Measurements from ENCODE around the gene RRP12. TPM values are rescaled to one million over a fixed set of nuclear protein-coding genes. Genes with fewer than 3 reads are reported as not detected.

The RRP12 gene
- total RNA-seq, 2 donors from 2014 or later = 17.7 to 29.3 TPM

DNA sequence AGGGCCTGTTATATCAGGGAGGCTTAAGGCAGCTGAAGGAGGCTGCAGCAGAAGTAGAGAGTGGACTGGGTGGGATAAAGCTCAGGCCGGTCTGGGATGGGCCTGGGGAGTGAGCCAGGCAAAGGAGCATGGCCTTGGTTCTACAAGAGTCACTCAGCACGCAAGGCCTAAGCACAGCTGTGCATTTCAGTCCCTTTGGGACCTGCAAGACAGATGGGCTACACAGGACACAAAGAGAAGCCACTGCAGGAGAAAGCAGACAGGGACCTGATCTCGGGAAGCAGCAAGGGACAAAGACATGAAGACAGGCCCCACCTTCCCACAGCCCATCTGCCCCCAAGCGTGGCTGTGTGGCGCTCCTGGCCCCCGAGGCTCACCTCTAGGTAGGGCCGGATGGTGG lies 29.4 kb downstream of the RRP12 start:
- Histone ChIP-seq H3K9me3 (no peaks in the 10 kb centered on the region), H3K4me3 (no peak overlapping the region), H3K4me1 (ENCODE audit: control insufficient read depth in 1 of 2, low read depth in 2 of 2) (no peaks in the 10 kb centered on the region), H3K27me3 (replicated peaks; ENCODE audit: insufficient read depth) (no peaks in the 10 kb centered on the region), H3K27ac (no peak overlapping the region), H3K36me3 (peaks cover 22% of the 10 kb centered on the region)
- ATAC-seq (ENCODE audit: insufficient number of reproducible peaks, low FRiP score, low read depth) (no peak), DNase-seq (ENCODE audit: low spot score) (no peak)
- no peak for TF ChIP-seq CTCF (IDR thresholded peaks at IDR 0.05)

- no peak overlapping the region for H3K27ac ChIP-seq
- ATAC-seq (ENCODE audit: insufficient number of reproducible peaks, low FRiP score, low read depth) = no peak
- no peak for DNase-seq (ENCODE audit: low spot score)
- peaks cover 17% of the 10 kb centered on the region for H3K36me3 ChIP-seq
- no peaks in the 10 kb centered on the region for H3K27me3 ChIP-seq (replicated peaks; ENCODE audit: insufficient read depth)
- no peaks in the 10 kb centered on the region for H3K4me1 ChIP-seq (ENCODE audit: control insufficient read depth in 1 of 2, low read depth in 2 of 2)
- no peak for TF ChIP-seq CTCF (IDR thresholded peaks at IDR 0.05)
- no peaks in the 10 kb centered on the region for H3K9me3 ChIP-seq
- H3K4me3 ChIP-seq = no peak overlapping the region
These were observed 34.0 kb downstream of the RRP12 start for GRCh38 chr10:97367126-97367649.

DNA sequence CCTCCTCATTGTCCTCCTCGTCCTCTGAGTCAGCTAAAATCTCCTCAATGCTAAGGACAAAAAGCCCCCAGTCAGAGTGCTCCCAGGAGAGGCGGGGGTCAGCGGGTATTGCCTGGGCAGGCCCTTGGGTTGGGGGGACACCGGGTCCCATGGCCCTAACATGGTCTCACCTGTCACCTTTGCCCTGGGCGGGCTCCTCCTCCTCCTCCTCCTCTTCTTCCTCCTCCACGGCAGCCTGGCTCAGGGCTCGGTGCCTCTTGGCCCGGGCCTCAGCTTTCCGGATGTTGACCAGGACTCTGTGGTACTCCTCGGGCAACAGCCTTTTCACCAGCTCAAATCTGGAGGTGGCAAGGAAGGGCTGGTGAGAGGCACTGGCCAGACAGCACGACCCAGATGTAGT lies 34.6 kb downstream of the RRP12 start:
- Histone ChIP-seq H3K9me3 (no peaks in the 10 kb centered on the region), H3K4me3 (no peak overlapping the region), H3K27me3 (replicated peaks; ENCODE audit: insufficient read depth) (no peaks in the 10 kb centered on the region), H3K36me3 (peaks cover 19% of the 10 kb centered on the region), H3K27ac (peak overlapping the region in 1 of 2 donors; percentile 12), H3K4me1 (ENCODE audit: control insufficient read depth in 1 of 2, low read depth in 2 of 2) (no peaks in the 10 kb centered on the region)
- DNase-seq (ENCODE audit: low spot score) = no peak
- no peak for TF ChIP-seq CTCF (IDR thresholded peaks at IDR 0.05)
- no peak for ATAC-seq (ENCODE audit: insufficient number of reproducible peaks, low FRiP score, low read depth)

DNA sequence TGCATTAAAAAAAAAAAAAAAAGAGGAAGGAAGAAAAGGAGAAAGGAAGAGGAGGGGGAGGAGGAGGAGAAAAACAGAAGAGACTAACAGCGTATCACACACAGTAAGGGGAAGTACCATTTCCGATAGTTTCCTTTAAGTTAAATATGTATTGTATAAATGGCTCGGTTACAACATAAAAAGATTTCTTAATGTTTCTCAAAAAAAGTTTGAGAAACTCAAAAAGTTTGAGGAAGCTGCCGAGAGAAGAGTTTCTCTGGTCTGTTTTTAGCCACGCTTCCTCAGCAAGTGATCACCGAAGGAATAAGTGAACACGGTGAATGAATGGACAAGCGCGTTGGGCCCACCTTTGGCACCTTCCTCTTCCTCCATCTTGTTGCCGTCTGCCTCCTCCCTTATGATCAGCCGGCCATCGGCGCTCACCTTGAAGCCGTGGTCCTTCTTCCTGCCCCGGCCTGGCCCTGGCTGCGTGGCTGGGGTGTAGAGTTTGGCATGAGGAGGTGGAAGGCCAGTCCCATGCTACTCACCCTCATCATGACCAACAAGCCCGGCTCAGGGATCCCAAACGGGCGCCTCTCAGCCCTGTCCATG lies 35.3 kb downstream of the RRP12 start:
- DNase-seq (ENCODE audit: low spot score) = no peak
- no peaks in the 10 kb centered on the region for H3K27me3 ChIP-seq (replicated peaks; ENCODE audit: insufficient read depth)
- H3K4me3 ChIP-seq = no peak overlapping the region
- no peaks in the 10 kb centered on the region for H3K4me1 ChIP-seq (ENCODE audit: control insufficient read depth in 1 of 2, low read depth in 2 of 2)
- no peaks in the 10 kb centered on the region for H3K9me3 ChIP-seq
- H3K36me3 ChIP-seq = peaks cover 16% of the 10 kb centered on the region
- H3K27ac ChIP-seq = peak overlapping the region in 1 of 2 donors; percentile 12
- TF ChIP-seq CTCF (IDR thresholded peaks at IDR 0.05) = no peak
- no peak for ATAC-seq (ENCODE audit: insufficient number of reproducible peaks, low FRiP score, low read depth)

GRCh38 chr10:97363071-97363470 lies 38.1 kb downstream of the RRP12 start:
- H3K4me3 ChIP-seq = no peak overlapping the region
- no peaks in the 10 kb centered on the region for H3K27me3 ChIP-seq (replicated peaks; ENCODE audit: insufficient read depth)
- TF ChIP-seq CTCF (IDR thresholded peaks at IDR 0.05) = no peak
- peaks cover 22% of the 10 kb centered on the region for H3K36me3 ChIP-seq
- H3K4me1 ChIP-seq (ENCODE audit: control insufficient read depth in 1 of 2, low read depth in 2 of 2) = no peaks in the 10 kb centered on the region
- H3K27ac ChIP-seq = no peak overlapping the region
- ATAC-seq (ENCODE audit: insufficient number of reproducible peaks, low FRiP score, low read depth) = no peak
- DNase-seq (ENCODE audit: low spot score) = no peak
- no peaks in the 10 kb centered on the region for H3K9me3 ChIP-seq
